Endothelial cell of umbilical vein (primary cell): ENCODE measurements around the gene CTSA.

Source experiments
- CTCF ChIP-seq, 2 donors: IDR thresholded peaks; 1 replicate in 1 of 2; 2 replicates in 1 of 2; pipeline ENCODE4 v1.5.1; 2011; ENCODE audit warnings: low read length in 2 of 2, mild to moderate bottlenecking in 2 of 2, moderate library complexity in 2 of 2, control low read depth in 1 of 2, inconsistent platforms in 1 of 2, low read depth in 1 of 2; ENCODE audit not compliant: insufficient read depth in 1 of 2; ENCODE audit errors: extremely low read depth in 1 of 2
- EZH2 ChIP-seq: IDR thresholded peaks from 2 replicates; pipeline ENCODE4 v1.6.1; 2012; ENCODE audit warnings: borderline replicate concordance, low read depth, mild to moderate bottlenecking, moderate library complexity, low read length, inconsistent platforms; ENCODE audit not compliant: severe bottlenecking
- GATA2 ChIP-seq: IDR thresholded peaks from 2 replicates; pipeline ENCODE4 v1.7.0; 2011; ENCODE audit warnings: low read depth, mild to moderate bottlenecking, moderate library complexity, mixed read lengths, low read length; ENCODE audit not compliant: insufficient read length, insufficient read depth
- JUN ChIP-seq: IDR thresholded peaks from 2 replicates; pipeline ENCODE4 v1.6.1; 2011; ENCODE audit warnings: borderline replicate concordance, low read depth; ENCODE audit not compliant: insufficient read length, insufficient read depth
- MAX ChIP-seq: IDR thresholded peaks from 2 replicates; pipeline ENCODE4 v1.6.1; 2011; ENCODE audit not compliant: insufficient read depth, insufficient read length
- MYC ChIP-seq: IDR thresholded peaks from one replicate; pipeline ENCODE4 v1.6.1; 2011; ENCODE audit warnings: mild to moderate bottlenecking, low read depth, low read length
- POLR2A ChIP-seq: IDR thresholded peaks from 2 replicates; pipeline ENCODE4 v1.6.1; 2012; ENCODE audit warnings: low read depth, mild to moderate bottlenecking, control low read depth, low read length
- POLR2AphosphoS5 ChIP-seq: IDR thresholded peaks from 2 replicates; pipeline ENCODE4 v1.6.1; 2012; ENCODE audit warnings: low read depth, mild to moderate bottlenecking, control low read depth, low read length, moderate library complexity; ENCODE audit not compliant: insufficient read depth

- no peak for TF ChIP-seq EZH2
- no peak for TF ChIP-seq CTCF (IDR thresholded peaks at IDR 0.05; ENCODE audit: extremely low read depth in 1 of 2, insufficient read depth in 1 of 2, low read depth in 1 of 2, low read length in 2 of 2)
- TF ChIP-seq MAX: no peak
- TF ChIP-seq POLR2AphosphoS5: no peak
- no peak for TF ChIP-seq MYC
- no peak for TF ChIP-seq POLR2A
- TF ChIP-seq JUN: no peak
- no peak for TF ChIP-seq GATA2
Measured at GRCh38 chr20:45921337-45922189, 30.4 kb downstream of the CTSA start.
